Right lung (tissue), 5 donors: ENCODE data around the gene SELENOO. TPM values are rescaled to one million over a fixed set of nuclear protein-coding genes. Genes with fewer than 3 reads are reported as not detected.
"Not testable (repeated sequence)": the region's sequence is repeated elsewhere in the genome, so short reads cannot be mapped to it uniquely, and the experiment has no call there.

Source experiments
- DNase-seq, 2 donors: peaks; one replicate each; pipeline ENCODE4 v3.0.0-alpha.2; 2013
- polyA plus RNA-seq, 5 donors: library from polyadenylated mRNA; unstranded; fragments of 120-200 nt; gene quantifications; one replicate each; pipeline versions ENCODE4 v1.2.1 to v1.2.3, GENCODE V29; 2013; ENCODE audit warnings: inconsistent platforms in 1 of 5, low replicate concordance in 1 of 5; ENCODE audit not compliant: insufficient read length in 5 of 5, insufficient read depth in 1 of 5

The SELENOO gene
- polyA plus RNA-seq, 5 donors, result 14.0 to 31.3 (median 22.2) TPM

DNA sequence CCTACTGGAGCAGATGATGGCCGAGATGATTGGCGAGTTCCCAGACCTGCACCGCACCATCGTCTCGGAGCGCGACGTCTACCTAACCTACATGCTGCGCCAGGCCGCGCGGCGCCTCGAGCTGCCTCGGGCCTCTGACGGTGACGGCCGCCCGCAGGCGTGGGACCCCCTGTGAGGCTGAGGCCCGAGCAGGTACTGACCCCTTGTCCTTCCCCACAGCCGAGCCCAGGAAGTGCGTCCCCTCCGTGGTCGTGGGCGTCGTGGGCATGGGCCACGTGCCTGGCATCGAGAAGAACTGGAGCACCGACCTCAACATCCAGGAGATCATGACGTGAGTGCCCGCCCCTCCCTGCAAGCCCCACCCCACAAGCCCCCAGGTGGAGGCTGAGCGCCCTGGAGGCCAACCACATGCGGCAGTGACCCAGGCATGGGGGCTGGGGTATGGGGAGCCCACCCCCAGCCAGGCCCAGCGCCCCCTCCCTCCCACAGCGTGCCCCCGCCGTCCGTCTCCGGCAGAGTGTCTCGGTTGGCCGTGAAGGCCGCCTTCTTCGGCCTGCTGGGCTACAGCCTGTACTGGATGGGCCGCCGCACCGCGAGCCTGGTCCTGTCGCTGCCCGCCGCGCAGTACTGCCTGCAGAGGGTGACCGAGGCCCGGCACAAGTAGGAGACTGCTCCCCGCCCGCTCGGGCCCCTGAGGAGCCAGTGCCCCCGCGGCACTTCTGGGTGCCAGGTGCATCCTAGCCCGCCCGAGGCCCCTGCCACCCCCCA lies 2.8 kb upstream of the SELENOO start:
- DNase-seq, result no peak

- DNase-seq, result no peak
Measured at GRCh38 chr22:50198624-50199017, 2.2 kb upstream of the SELENOO start.

- no peak for DNase-seq
Measured at GRCh38 chr22:50199251-50199721, 1.5 kb upstream of the SELENOO start.

- DNase-seq, result no peak
Measured at GRCh38 chr22:50199829-50200460, 866 bp upstream of the SELENOO start.

DNA sequence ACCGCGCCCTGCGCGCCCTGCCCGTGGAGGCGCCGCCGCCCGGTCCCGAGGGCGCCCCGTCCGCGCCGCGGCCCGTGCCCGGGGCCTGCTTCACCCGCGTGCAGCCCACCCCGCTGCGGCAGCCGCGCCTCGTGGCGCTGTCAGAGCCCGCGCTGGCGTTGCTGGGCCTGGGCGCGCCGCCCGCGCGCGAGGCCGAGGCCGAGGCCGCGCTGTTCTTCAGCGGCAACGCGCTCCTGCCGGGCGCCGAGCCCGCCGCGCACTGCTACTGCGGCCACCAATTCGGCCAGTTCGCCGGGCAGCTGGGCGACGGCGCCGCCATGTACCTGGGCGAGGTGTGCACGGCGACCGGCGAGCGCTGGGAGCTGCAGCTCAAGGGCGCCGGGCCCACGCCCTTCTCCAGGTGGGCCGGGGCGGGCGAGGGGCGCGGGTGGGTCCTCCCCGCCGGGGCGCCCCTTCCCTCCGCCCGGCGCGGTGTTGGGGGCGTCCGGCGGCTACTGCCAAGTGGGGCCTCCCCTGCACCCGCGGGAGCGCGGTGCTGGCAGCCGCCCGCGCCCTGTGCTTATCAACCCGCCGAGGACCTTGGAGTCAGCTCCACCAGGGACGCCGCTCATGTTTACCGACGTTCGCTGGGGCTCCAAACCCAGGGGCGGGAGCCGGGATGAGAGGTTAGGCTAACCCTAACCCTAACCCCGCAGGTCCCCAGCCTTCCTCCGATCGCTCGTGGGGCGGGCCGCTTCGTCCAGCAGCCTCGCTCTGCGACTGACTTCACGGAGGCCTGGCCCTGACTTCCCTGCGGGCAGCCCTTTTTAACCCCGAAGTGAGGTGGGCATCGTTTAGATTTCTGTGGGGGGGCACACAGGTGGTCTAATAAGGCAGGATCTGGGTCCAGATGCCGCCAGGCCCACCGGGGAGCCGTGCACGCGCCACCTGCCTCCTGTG lies 649 bp downstream of the SELENOO start:
- no peak for DNase-seq

DNA sequence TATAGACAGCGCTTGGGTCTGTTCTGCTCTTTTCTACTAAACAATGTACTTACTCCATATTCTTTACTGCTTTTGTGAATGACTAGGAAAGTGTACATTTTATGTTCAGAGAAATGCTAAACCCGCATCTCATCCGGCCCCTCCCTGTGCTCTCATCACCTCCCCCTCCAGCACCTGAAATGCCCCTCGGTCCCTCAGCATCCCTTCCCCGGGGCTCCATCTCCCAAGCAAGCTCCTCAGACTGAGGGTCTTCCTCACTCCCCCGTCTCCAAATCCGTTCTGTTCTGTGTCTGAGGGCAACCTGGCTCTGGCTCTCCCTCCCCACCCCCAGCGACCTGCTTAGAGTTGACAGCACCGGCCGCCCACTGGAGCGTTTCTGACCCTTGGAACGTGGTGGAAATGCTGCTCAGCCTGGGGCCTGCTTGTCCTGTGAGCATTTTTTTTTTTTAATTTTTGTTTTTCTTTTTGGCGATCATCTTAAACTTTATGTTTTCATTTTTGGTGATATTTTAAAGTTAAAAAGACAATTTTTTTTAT lies 1.4 kb downstream of the SELENOO start:
- DNase-seq, result no peak

- DNase-seq, result no peak
Measured at GRCh38 chr22:50203288-50203687, 2.5 kb downstream of the SELENOO start.

DNA sequence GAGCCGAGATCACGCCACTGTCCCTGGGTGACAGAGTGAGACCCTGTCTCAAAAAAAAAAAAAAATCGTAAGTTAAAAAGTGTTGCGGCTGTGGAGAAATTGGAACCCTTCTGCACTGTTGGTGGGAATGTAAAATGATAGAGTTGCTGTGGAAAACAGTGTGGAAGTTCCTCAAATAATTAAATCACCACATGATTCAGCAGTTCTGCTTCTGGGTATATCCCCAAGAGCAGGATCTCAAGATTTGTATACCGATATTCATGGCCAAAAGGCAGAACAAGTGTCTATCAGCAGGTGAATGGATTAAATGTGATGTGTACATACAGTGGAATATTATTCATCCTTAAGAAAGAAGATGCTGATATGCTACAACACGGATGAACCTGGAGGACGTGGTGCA lies 3.8 kb downstream of the SELENOO start:
- DNase-seq, result no peak

DNA sequence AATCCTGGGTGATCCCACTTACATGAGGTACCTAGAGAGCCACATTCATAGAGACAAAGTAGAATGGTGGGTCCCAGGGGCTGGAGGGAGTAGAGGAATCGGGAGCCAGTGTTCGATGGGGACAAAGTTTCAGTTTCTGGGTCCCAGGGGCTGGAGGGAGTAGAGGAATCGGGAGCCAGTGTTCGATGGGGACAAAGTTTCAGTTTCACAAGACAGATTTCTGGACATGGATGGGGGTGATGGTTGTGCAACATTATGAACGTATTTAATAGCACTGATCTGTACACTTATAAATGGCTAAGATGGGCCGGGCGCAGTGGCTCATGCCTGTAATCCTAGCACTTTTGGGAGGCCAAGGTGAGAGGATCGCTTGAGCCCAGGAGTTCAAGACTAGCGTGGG lies 4.2 kb downstream of the SELENOO start:
- not testable (repeated sequence) for DNase-seq

- DNase-seq, result no peak
Measured at GRCh38 chr22:50205781-50206569, 5.2 kb downstream of the SELENOO start.

DNA sequence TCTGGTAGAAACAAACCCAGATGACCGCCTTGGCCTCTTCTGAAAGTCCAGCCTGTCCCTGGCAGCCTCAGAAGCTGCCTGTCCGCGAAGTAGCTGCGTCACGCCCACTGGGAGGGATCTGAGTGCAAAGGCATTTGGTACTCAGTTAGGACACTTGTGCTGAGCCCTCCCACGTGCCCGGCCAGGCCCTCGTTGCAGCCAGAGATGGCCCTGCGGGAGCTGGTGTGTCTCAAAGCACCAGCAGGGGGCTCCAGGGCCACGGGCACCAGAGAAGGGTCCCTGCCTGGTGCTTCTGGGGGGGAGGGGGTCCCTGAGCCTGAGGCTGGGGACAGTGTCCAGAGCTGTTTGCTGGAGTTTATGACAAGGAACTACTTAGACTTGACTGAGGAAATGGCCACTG lies 5.8 kb downstream of the SELENOO start:
- DNase-seq, result no peak

DNA sequence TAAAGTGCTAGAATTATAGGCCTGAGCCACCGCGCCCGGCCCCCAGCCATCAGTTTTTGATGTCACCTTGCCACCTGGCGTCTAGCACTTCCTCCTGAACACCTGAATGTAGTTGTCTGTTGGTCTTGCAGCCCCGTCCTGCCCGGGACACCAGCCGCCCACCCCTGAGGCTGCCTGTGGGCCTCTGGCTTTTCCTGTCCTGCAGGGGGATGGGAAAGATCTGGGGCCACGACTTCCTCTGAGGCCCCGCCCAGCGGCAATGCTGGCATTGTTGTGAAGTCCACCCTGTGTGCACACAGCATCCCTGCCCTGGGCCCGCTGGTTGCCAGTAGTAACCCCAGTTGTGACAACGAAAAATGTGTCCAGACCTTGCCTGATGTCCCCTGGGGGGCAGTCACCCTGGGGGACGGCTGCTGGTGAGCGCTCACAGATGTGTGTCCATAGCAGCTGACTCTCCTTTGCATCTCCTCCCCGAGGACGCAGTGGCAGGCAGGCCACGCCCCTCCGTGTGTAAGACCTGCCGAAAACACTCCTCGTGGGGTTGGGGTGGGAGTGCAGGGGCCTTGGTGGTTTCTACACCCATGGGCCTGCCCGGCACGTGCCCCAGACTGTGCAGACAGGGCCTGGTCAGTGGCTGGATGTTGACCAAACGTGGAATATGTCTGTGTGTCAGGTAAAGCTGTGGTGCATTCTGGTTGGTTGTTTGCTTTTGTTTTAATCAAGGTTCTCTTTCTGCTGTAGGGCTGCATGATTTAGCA lies 6.8 kb downstream of the SELENOO start:
- DNase-seq, result no peak

- DNase-seq, result no peak
Measured at GRCh38 chr22:50208430-50208938, 7.7 kb downstream of the SELENOO start.

DNA sequence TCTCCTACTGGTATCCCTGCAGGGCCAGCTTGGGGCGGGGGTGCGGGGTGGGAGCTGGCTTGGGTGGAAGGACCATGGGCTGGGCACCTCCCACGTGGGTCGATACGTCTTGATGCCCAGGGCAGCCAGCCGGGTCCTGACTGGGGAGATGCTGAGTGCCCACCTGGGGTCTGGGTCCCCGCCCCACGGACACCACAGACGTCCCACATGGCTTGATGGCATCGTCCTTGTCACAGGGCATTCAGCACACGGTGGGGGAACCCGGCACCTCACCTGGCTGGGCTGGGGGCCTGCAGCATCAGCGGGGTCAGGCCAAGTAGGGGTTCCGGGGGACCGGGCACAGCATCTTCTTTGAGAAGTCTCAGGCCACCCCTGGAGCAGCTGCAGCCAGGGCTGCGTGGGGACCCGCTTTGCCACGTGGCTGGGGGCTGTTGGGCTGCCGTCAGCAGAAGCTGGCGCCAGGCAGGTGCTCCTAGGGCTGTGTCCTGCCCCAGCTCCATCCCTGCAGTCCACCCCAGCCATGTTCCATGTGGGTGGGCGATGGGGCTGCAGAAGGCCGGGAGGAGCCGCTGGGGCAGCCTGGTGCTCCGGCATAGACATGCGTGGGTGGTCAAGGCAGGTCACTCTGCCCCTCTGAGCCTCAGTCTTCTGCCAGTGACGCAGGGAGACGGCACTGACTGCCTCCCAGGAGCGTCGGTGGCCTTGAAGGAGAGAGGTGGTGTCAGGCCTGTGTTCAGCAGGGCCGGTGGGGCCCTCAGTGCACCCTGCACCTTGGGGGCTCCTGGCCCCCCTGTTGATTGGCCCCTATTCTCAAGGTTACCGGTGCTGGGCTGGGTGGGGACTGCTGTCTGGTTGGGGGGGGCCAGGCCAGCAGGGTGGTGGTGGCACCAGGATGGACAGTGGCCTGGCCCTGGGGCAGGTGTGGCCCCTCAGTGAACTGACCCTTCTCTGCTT lies 8.4 kb downstream of the SELENOO start:
- no peak for DNase-seq

DNA sequence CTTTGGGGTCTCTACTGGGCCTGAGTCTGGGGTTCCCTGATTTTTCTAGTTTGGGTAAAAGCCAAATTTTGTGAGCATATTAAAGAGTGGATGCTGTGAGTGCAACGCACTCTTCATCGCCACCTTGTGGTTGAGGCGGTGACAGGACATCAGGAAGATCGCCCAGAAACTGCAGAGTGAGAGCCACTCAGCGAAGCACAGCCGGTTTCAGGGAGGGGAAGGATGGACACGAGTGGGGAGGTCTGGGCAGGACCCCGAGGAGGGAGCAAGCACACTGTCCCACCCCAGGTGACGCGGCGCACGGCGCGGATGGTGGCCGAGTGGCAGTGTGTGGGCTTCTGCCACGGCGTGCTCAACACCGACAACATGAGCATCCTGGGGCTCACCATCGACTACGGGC lies 9.1 kb downstream of the SELENOO start:
- DNase-seq, result peak in 1 of 2 donors; percentile 52

DNA sequence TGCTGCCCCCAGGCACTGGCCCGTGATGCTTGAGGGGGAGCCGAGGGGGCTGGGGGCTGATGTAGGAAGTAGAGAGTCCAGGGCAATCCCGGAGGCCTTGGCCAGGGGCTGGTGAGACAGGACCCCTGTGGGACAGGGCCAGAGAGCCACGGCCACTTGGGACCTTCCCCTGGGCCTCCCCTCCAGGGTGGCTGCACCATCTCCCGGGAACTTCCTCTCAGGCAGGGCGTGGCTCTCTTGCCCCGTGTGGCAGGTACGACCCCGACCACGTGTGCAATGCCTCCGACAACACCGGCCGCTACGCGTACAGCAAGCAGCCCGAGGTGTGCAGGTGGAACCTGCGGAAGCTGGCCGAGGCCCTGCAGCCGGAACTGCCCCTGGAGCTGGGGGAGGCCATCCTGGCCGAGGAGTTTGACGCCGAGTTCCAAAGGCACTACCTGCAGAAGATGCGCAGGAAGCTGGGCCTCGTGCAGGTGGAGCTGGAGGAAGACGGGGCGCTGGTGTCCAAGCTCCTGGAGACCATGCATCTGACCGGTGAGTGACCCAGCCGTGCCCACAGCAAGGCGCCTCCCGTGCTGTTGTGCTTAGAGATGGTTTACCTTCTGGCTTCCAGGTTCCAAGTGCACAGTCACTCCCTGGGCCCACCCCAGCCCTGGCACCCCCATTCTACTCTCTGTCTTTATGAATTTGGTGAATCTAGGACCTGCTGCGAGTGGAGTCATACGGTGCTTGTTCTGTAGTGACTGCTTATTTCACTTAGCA lies 9.7 kb downstream of the SELENOO start:
- DNase-seq, result no peak

DNA sequence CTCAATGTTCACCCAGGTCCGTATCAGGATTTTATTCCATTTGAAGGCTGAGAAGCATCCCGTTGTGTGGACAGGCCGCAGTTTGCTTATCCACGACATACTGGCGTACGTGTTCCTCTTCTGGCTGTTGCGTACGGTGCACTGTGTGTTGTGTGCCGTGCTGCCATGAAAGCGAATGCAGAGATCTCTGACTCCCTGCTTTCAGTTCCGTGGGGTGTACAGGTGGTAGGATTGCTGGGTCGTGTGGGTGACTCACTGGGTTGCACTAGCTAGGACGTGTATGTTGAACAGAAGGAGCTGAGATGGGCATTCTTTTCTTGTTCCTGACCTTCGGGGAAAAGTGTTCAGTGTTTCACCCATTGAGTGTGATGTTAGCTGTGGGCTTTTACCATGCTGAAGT lies 10.3 kb downstream of the SELENOO start:
- no peak for DNase-seq

DNA sequence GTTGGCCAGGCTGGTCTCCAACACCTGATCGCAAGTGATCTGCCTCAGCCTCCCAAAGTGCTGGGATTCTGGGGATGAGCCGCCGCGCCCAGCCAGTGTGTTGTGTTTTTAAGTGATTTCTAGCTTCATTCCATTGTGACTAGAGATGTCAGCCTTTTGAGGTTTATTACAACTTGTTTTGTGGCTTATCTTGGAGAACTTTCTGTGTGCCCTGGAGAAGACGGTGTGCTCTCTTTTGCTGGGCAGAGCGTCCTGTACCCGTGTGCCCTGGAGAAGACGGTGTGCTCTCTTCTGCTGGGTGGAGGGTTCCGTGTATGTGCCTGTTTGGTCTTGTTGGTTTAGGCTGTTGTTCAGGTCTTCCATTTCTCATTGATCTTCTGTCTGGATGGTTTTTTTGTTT lies 12.5 kb downstream of the SELENOO start:
- no peak for DNase-seq
